ENCODE measurements around the gene FAM153A. TPM values are rescaled to one million over a fixed set of nuclear protein-coding genes. Genes with fewer than 3 reads are reported as not detected.
"Not testable (repeated sequence)": the region's sequence is repeated elsewhere in the genome, so short reads cannot be mapped to it uniquely, and the experiment has no call there.

Gene FAM153A
- total RNA-seq, 5 donors from 2014 or later (not counting 1 experiment from before 2014, with no cell fraction given): 74.4 to 99.4 (median 93.8) TPM

GRCh38 chr5:177798237-177798840 lies 15.6 kb upstream of the FAM153A start:
- H3K4me1 Mint-ChIP-seq: peaks cover 6 to 10% (median 7%) of the 10 kb centered on the region in 3 donors
- H3K4me3 ChIP-seq (ENCODE audit: control insufficient read depth in 1 of 2, extremely low read depth in 1 of 2, low read length in 1 of 2); H3K9me3 Mint-ChIP-seq; H3K4me3 Mint-ChIP-seq; H3K27me3 Mint-ChIP-seq; H3K36me3 ChIP-seq (ENCODE audit: control insufficient read depth in 2 of 2, extremely low read depth in 1 of 2, insufficient read depth in 1 of 2, low read length in 1 of 2); H3K27ac Mint-ChIP-seq; H3K27me3 ChIP-seq (replicated peaks in 1 of 2; ENCODE audit: control insufficient read depth in 2 of 2, extremely low read depth in 1 of 2, insufficient read depth in 2 of 2, low read length in 1 of 2); H3K9me3 ChIP-seq; CTCF ChIA-PET; H3K4me1 ChIP-seq (ENCODE audit: control insufficient read depth in 1 of 2, extremely low read depth in 1 of 2, insufficient read depth in 2 of 2, low read length in 2 of 2); POLR2A ChIA-PET; H3K36me3 Mint-ChIP-seq; H3K27ac ChIP-seq (ENCODE audit: low read length): not testable (repeated sequence)
- no CpG with 5 or more reads among the region's 19 CpGs for WGBS (ENCODE audit: insufficient coverage)
- ATAC-seq (replicated peaks in 1 of 4) (peak in 3 of 4 experiments; percentile 32 to 69 (median 38)), DNase-seq (peak in 21 of 35 experiments; percentile 5 to 50 (median 28))

GRCh38 chr5:177793272-177793671 lies 10.6 kb upstream of the FAM153A start:
- ATAC-seq (replicated peaks in 1 of 4); H3K27me3 ChIP-seq (replicated peaks in 1 of 2; ENCODE audit: control insufficient read depth in 2 of 2, extremely low read depth in 1 of 2, insufficient read depth in 2 of 2, low read length in 1 of 2); H3K36me3 ChIP-seq (ENCODE audit: control insufficient read depth in 2 of 2, extremely low read depth in 1 of 2, insufficient read depth in 1 of 2, low read length in 1 of 2); H3K27ac ChIP-seq (ENCODE audit: low read length); H3K9me3 Mint-ChIP-seq; H3K4me1 Mint-ChIP-seq; POLR2A ChIA-PET; DNase-seq; H3K4me1 ChIP-seq (ENCODE audit: control insufficient read depth in 1 of 2, extremely low read depth in 1 of 2, insufficient read depth in 2 of 2, low read length in 2 of 2); H3K4me3 Mint-ChIP-seq; H3K27ac Mint-ChIP-seq; H3K36me3 Mint-ChIP-seq; H3K9me3 ChIP-seq; H3K27me3 Mint-ChIP-seq; CTCF ChIA-PET; H3K4me3 ChIP-seq (ENCODE audit: control insufficient read depth in 1 of 2, extremely low read depth in 1 of 2, low read length in 1 of 2): not testable (repeated sequence)
- WGBS (ENCODE audit: insufficient coverage): no CpG with 5 or more reads among the region's 9 CpGs

- not testable (repeated sequence) for H3K4me3 Mint-ChIP-seq, H3K27me3 Mint-ChIP-seq
- 100% methylated on average over 2 of the region's 12 CpGs for WGBS (ENCODE audit: insufficient coverage)
These were observed 8.9 kb upstream of the FAM153A start for GRCh38 chr5:177791649-177792048.

GRCh38 chr5:177782169-177782568 lies 530 bp downstream of the FAM153A start:
- POLR2A ChIA-PET; H3K4me1 Mint-ChIP-seq; H3K27me3 ChIP-seq (replicated peaks in 1 of 2; ENCODE audit: control insufficient read depth in 2 of 2, extremely low read depth in 1 of 2, insufficient read depth in 2 of 2, low read length in 1 of 2); H3K27ac ChIP-seq (ENCODE audit: low read length); H3K27me3 Mint-ChIP-seq; H3K36me3 Mint-ChIP-seq; CTCF ChIA-PET; DNase-seq; ATAC-seq (replicated peaks in 1 of 4); H3K9me3 ChIP-seq; H3K36me3 ChIP-seq (ENCODE audit: control insufficient read depth in 2 of 2, extremely low read depth in 1 of 2, insufficient read depth in 1 of 2, low read length in 1 of 2); H3K4me1 ChIP-seq (ENCODE audit: control insufficient read depth in 1 of 2, extremely low read depth in 1 of 2, insufficient read depth in 2 of 2, low read length in 2 of 2); H3K27ac Mint-ChIP-seq; H3K4me3 ChIP-seq (ENCODE audit: control insufficient read depth in 1 of 2, extremely low read depth in 1 of 2, low read length in 1 of 2); H3K9me3 Mint-ChIP-seq: not testable (repeated sequence)
- peak overlapping the region in 1 of 3 donors; percentile 34 for H3K4me3 Mint-ChIP-seq
- WGBS (ENCODE audit: insufficient coverage): no CpG with 5 or more reads among the region's 23 CpGs

More at GRCh38 chr5:177791649-177792048, 8.9 kb upstream of the FAM153A start:
- H3K36me3 Mint-ChIP-seq; H3K27me3 ChIP-seq (replicated peaks in 1 of 2; ENCODE audit: control insufficient read depth in 2 of 2, extremely low read depth in 1 of 2, insufficient read depth in 2 of 2, low read length in 1 of 2); DNase-seq; H3K27ac ChIP-seq (ENCODE audit: low read length); ATAC-seq (replicated peaks in 1 of 4); H3K9me3 Mint-ChIP-seq; H3K36me3 ChIP-seq (ENCODE audit: control insufficient read depth in 2 of 2, extremely low read depth in 1 of 2, insufficient read depth in 1 of 2, low read length in 1 of 2); POLR2A ChIA-PET; H3K4me3 ChIP-seq (ENCODE audit: control insufficient read depth in 1 of 2, extremely low read depth in 1 of 2, low read length in 1 of 2); H3K27ac Mint-ChIP-seq; CTCF ChIA-PET; H3K9me3 ChIP-seq; H3K4me1 ChIP-seq (ENCODE audit: control insufficient read depth in 1 of 2, extremely low read depth in 1 of 2, insufficient read depth in 2 of 2, low read length in 2 of 2): not testable (repeated sequence)
- H3K4me1 Mint-ChIP-seq: peaks cover 5 to 13% (median 6%) of the 10 kb centered on the region in 3 donors

- H3K27ac ChIP-seq (ENCODE audit: low read length); H3K4me1 Mint-ChIP-seq; POLR2A ChIA-PET; DNase-seq; H3K36me3 ChIP-seq (ENCODE audit: control insufficient read depth in 2 of 2, extremely low read depth in 1 of 2, insufficient read depth in 1 of 2, low read length in 1 of 2); CTCF ChIA-PET; H3K27me3 ChIP-seq (replicated peaks in 1 of 2; ENCODE audit: control insufficient read depth in 2 of 2, extremely low read depth in 1 of 2, insufficient read depth in 2 of 2, low read length in 1 of 2); H3K4me3 Mint-ChIP-seq; H3K9me3 Mint-ChIP-seq; ATAC-seq (replicated peaks in 1 of 4); H3K4me3 ChIP-seq (ENCODE audit: control insufficient read depth in 1 of 2, extremely low read depth in 1 of 2, low read length in 1 of 2); H3K9me3 ChIP-seq; H3K27ac Mint-ChIP-seq; H3K4me1 ChIP-seq (ENCODE audit: control insufficient read depth in 1 of 2, extremely low read depth in 1 of 2, insufficient read depth in 2 of 2, low read length in 2 of 2); H3K27me3 Mint-ChIP-seq; H3K36me3 Mint-ChIP-seq: not testable (repeated sequence)
- WGBS (ENCODE audit: insufficient coverage): no CpG with 5 or more reads among the region's 3 CpGs
These were observed 11.5 kb downstream of the FAM153A start for GRCh38 chr5:177771206-177771605.

GRCh38 chr5:177770646-177771045 lies 12.1 kb downstream of the FAM153A start:
- H3K27me3 ChIP-seq (replicated peaks in 1 of 2; ENCODE audit: control insufficient read depth in 2 of 2, extremely low read depth in 1 of 2, insufficient read depth in 2 of 2, low read length in 1 of 2); H3K36me3 Mint-ChIP-seq; DNase-seq; H3K4me1 Mint-ChIP-seq; H3K4me1 ChIP-seq (ENCODE audit: control insufficient read depth in 1 of 2, extremely low read depth in 1 of 2, insufficient read depth in 2 of 2, low read length in 2 of 2); H3K27me3 Mint-ChIP-seq; H3K9me3 ChIP-seq; POLR2A ChIA-PET; H3K4me3 ChIP-seq (ENCODE audit: control insufficient read depth in 1 of 2, extremely low read depth in 1 of 2, low read length in 1 of 2); H3K9me3 Mint-ChIP-seq; ATAC-seq (replicated peaks in 1 of 4); CTCF ChIA-PET; H3K36me3 ChIP-seq (ENCODE audit: control insufficient read depth in 2 of 2, extremely low read depth in 1 of 2, insufficient read depth in 1 of 2, low read length in 1 of 2); H3K4me3 Mint-ChIP-seq; H3K27ac ChIP-seq (ENCODE audit: low read length); H3K27ac Mint-ChIP-seq: not testable (repeated sequence)
- WGBS (ENCODE audit: insufficient coverage): no CpG with 5 or more reads among the region's 2 CpGs

Data from T-cell (primary cell).